Measurements from ENCODE around the gene MBLAC1.

Gene MBLAC1

DNA sequence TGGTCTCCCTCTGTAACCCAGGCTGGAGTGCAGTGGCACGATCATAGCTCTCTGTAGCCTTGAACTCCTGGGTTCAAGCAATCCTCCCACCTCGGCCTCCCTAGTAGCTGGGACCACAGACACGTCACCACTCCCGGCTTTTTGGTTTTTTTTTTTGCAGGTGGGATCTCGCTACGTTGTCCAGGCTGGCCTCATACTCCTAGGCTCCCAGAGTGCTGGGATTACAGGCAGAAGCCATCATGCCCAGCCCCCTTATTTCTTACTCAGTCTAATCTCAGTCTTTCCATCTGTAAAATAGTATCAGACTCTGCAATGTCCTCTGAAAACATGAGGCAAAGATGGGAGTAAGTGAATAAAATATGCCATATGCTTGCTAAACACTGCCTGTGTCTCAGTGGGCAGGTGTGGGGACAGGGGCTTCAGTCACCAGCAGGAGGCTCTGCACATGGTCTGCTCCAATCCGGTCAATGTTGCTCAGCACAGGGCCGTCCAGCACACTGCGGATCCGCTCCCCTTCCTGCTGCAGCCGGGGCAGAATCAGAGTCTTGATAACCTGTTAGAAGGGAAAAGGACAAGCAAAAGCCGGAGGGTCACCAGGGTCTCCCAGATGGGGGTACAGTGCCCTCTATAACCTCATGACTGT lies 17.1 kb upstream of the MBLAC1 start:
- Histone ChIP-seq H3K36me3 (ENCODE audit: insufficient read depth, low read length) (peaks cover 3% of the 10 kb centered on the region; the same call in 1 of the 2 replicates), H3K4me1 (ENCODE audit: control insufficient read depth, insufficient read depth, low read length, unreplicated experiment) (no peaks in the 10 kb centered on the region), H3K79me2 (ENCODE audit: control insufficient read depth, insufficient read depth, low read length, unreplicated experiment) (no peaks in the 10 kb centered on the region), H3K4me3 (ENCODE audit: low read depth, low read length) (no peak overlapping the region), H3K27me3 (ENCODE audit: insufficient read depth, low read length) (no peaks in the 10 kb centered on the region), H3K27ac (ENCODE audit: low read depth, low read length) (no peak overlapping the region), H2AFZ (ENCODE audit: low read length, unreplicated experiment) (no peak overlapping the region)

GRCh38 chr7:100111156-100111555 lies 15.6 kb upstream of the MBLAC1 start:
- Histone ChIP-seq H3K4me3 (ENCODE audit: low read depth, low read length) (no peak overlapping the region), H3K4me1 (ENCODE audit: control insufficient read depth, insufficient read depth, low read length, unreplicated experiment) (no peaks in the 10 kb centered on the region), H3K27me3 (ENCODE audit: insufficient read depth, low read length) (no peaks in the 10 kb centered on the region), H3K79me2 (ENCODE audit: control insufficient read depth, insufficient read depth, low read length, unreplicated experiment) (no peaks in the 10 kb centered on the region), H3K36me3 (ENCODE audit: insufficient read depth, low read length) (peaks cover 3% of the 10 kb centered on the region; the same call in 1 of the 2 replicates), H3K27ac (ENCODE audit: low read depth, low read length) (no peak overlapping the region), H2AFZ (ENCODE audit: low read length, unreplicated experiment) (no peak overlapping the region)

DNA sequence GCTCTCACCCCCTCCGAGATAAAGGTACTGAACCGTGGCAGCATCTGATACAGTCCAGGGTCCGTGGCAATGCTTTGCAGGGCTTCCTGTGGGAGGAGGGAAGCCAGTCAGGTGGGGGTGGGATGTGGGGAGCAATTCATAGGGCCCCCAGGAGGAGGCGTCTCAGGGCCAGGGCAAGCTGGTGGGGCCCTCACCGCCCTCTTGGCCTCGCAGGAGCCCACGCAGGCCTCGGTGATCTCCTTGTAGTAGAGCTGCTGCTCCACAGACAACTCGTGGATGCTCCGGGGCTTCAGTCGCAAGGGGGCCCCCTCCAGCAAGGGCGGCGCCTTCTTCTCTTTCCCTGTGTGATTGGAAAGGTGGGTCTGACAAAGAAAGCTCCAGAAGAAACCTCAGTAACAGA lies 14.9 kb upstream of the MBLAC1 start:
- H3K27me3 ChIP-seq (ENCODE audit: insufficient read depth, low read length) = no peaks in the 10 kb centered on the region
- H3K4me3 ChIP-seq (ENCODE audit: low read depth, low read length) = no peak overlapping the region
- H3K4me1 ChIP-seq (ENCODE audit: control insufficient read depth, insufficient read depth, low read length, unreplicated experiment) = no peaks in the 10 kb centered on the region
- no peaks in the 10 kb centered on the region for H3K79me2 ChIP-seq (ENCODE audit: control insufficient read depth, insufficient read depth, low read length, unreplicated experiment)
- H3K36me3 ChIP-seq (ENCODE audit: insufficient read depth, low read length) = peaks cover 3% of the 10 kb centered on the region; the same call in 1 of the 2 replicates
- H2AFZ ChIP-seq (ENCODE audit: low read length, unreplicated experiment) = no peak overlapping the region
- no peak overlapping the region for H3K27ac ChIP-seq (ENCODE audit: low read depth, low read length)

DNA sequence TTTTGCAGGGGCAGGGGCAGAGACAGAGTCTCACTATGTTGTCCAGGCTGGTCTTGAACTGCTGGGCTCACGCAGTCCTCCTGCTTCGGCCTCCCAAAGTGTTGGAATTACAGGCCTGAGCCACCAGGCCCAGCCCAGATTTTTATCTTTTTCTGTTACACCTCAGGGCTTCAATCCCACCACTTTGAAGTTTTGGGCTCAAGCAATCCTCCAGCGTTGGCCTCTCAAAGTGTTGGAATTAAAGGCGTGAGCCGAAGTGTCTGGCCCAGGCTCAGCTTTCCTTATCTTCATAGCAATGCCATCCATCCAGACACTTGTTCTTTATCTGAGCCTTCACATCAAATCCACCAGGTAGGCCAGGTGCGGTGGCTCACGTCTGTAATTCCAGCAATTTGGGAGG lies 11.7 kb upstream of the MBLAC1 start:
- no peaks in the 10 kb centered on the region for H3K27me3 ChIP-seq (ENCODE audit: insufficient read depth, low read length)
- H3K27ac ChIP-seq (ENCODE audit: low read depth, low read length) = no peak overlapping the region
- peaks cover 8% of the 10 kb centered on the region for H3K79me2 ChIP-seq (ENCODE audit: control insufficient read depth, insufficient read depth, low read length, unreplicated experiment)
- no peak overlapping the region for H2AFZ ChIP-seq (ENCODE audit: low read length, unreplicated experiment)
- H3K36me3 ChIP-seq (ENCODE audit: insufficient read depth, low read length) = peaks cover 3% of the 10 kb centered on the region; the same call in 1 of the 2 replicates
- no peak overlapping the region for H3K4me3 ChIP-seq (ENCODE audit: low read depth, low read length)
- H3K4me1 ChIP-seq (ENCODE audit: control insufficient read depth, insufficient read depth, low read length, unreplicated experiment) = no peaks in the 10 kb centered on the region

GRCh38 chr7:100118388-100119071 lies 8.2 kb upstream of the MBLAC1 start:
- peaks cover 6% of the 10 kb centered on the region for H3K4me1 ChIP-seq (ENCODE audit: control insufficient read depth, insufficient read depth, low read length, unreplicated experiment)
- no peaks in the 10 kb centered on the region for H3K27me3 ChIP-seq (ENCODE audit: insufficient read depth, low read length)
- H3K27ac ChIP-seq (ENCODE audit: low read depth, low read length) = no peak overlapping the region
- peaks cover 10% of the 10 kb centered on the region for H3K79me2 ChIP-seq (ENCODE audit: control insufficient read depth, insufficient read depth, low read length, unreplicated experiment)
- H3K4me3 ChIP-seq (ENCODE audit: low read depth, low read length) = peak overlapping the region; percentile 89
- peak overlapping the region; percentile 41 for H2AFZ ChIP-seq (ENCODE audit: low read length, unreplicated experiment)
- H3K36me3 ChIP-seq (ENCODE audit: insufficient read depth, low read length) = no peaks in the 10 kb centered on the region

DNA sequence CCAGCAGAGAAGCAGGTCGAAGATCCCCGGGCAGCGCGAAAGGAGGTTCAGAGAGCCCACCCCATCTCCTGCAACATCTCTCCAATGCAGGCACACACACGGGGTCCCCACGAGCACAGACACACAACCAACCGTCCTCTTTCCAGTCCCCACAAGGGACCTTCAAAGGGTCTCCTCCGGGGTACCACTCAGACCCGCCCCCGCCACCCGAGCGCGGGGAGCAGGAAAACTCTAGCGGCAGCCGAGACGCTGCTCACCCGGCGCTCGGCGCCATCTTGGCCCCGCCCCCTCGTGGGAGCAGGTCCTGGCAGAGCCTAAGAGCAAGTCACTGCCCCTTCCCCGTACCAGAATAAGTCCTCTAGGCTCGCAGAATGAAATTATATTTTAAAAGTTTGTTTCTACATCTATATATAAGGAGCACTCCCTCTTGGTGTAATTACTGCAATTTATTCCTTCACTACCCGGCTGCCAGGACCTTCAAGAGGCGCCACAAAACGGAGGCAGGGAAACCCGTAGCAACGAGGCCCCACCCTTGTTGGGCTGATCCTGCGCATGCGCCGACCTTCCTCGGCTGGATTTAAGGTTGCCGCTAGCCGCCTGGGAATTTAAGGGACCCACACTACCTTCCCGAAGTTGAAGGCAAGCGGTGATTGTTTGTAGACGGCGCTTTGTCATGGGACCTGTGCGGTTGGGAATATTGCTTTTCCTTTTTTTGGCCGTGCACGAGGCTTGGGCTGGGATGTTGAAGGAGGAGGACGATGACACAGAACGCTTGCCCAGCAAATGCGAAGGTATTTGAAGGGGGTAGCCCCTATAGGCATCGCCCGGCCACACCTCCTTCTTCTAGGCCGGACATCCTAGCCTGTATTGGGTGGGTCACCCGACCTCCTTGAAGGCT lies 7.4 kb upstream of the MBLAC1 start, which contains the start of the genes CNPY4 and TAF6:
TSS of gene CNPY4 (plus strand) at position 563 of the 898 bp plus-strand sequence. CDS start at position 674, 111 bp downstream.
TSS of gene TAF6 (minus strand) at position 287 of the 898 bp plus-strand sequence. CDS start 5,149 bp downstream, outside the sequence.
- Histone ChIP-seq H3K27ac (ENCODE audit: low read depth, low read length) (peak within 1 kb of the TSS; percentile 81), H3K4me3 (ENCODE audit: low read depth, low read length) (peak within 1 kb of the TSS; percentile 89), H3K27me3 (ENCODE audit: insufficient read depth, low read length) (no peaks in the 10 kb centered on the region), H3K79me2 (ENCODE audit: control insufficient read depth, insufficient read depth, low read length, unreplicated experiment) (peaks cover 10% of the 10 kb centered on the region), H3K4me1 (ENCODE audit: control insufficient read depth, insufficient read depth, low read length, unreplicated experiment) (peaks cover 6% of the 10 kb centered on the region), H3K36me3 (ENCODE audit: insufficient read depth, low read length) (no peaks in the 10 kb centered on the region), H2AFZ (ENCODE audit: low read length, unreplicated experiment) (peak within 1 kb of the TSS; percentile 83)

DNA sequence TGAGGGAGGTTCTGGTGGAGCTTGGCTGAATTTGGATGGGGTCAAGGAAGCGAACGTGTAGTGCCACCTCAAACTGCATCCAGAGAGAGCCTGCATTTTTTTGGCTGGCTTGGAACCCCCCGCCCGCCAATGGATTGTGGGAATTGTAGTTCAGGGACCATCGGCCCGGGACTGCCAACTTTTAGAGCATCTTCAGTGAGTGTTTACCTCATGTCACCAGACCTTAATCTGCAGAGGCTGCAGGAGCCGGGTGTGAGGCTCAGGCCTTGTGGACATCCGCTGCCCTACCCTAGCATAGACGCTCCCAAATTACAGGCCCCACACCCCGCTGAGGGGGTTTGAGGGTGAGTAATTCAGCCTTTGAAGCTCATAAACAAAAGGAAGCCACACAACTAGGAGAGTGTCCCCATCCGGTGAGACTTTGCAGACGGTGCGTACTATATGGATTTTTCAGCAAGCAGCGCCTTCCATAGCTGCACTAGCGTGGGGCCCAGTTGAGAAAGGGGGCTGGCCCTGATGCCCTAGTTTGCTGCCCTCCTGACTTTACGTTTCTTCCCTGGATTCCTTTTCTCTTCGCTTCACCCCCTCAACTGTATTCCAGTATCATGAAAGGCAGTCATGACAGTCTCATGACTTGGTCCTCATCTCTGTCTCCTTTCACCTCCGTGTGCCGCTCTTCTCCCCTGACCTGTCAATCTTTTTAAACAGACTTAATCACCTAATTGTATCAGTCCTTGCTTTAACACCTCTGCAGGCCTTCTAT lies 6.6 kb upstream of the MBLAC1 start:
- Histone ChIP-seq H2AFZ (ENCODE audit: low read length, unreplicated experiment) (peak overlapping the region; percentile 83), H3K27ac (ENCODE audit: low read depth, low read length) (peak overlapping the region; percentile 81), H3K79me2 (ENCODE audit: control insufficient read depth, insufficient read depth, low read length, unreplicated experiment) (peaks cover 10% of the 10 kb centered on the region), H3K4me1 (ENCODE audit: control insufficient read depth, insufficient read depth, low read length, unreplicated experiment) (peaks cover 6% of the 10 kb centered on the region), H3K27me3 (ENCODE audit: insufficient read depth, low read length) (no peaks in the 10 kb centered on the region), H3K36me3 (ENCODE audit: insufficient read depth, low read length) (no peaks in the 10 kb centered on the region), H3K4me3 (ENCODE audit: low read depth, low read length) (peak overlapping the region; percentile 89)

DNA sequence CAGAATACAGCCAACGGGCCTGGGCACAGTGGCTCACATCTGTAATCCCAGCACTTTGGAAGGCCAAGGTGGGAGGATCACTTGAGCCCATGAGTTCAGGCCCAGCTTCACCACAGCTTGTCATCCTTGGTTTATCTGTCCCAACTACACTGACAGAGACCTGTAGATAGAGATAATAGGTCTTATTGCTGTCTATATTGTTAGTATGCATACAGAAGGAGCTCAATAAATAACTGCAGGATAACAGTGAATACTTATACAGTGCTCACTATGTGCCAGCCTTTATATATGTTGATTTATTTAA lies 6.1 kb upstream of the MBLAC1 start:
- Histone ChIP-seq H3K4me1 (ENCODE audit: control insufficient read depth, insufficient read depth, low read length, unreplicated experiment) (peaks cover 11% of the 10 kb centered on the region), H2AFZ (ENCODE audit: low read length, unreplicated experiment) (no peak overlapping the region), H3K27ac (ENCODE audit: low read depth, low read length) (no peak overlapping the region), H3K4me3 (ENCODE audit: low read depth, low read length) (peak overlapping the region; percentile 89), H3K27me3 (ENCODE audit: insufficient read depth, low read length) (no peaks in the 10 kb centered on the region), H3K79me2 (ENCODE audit: control insufficient read depth, insufficient read depth, low read length, unreplicated experiment) (peaks cover 10% of the 10 kb centered on the region), H3K36me3 (ENCODE audit: insufficient read depth, low read length) (no peaks in the 10 kb centered on the region)

- Histone ChIP-seq H3K79me2 (ENCODE audit: control insufficient read depth, insufficient read depth, low read length, unreplicated experiment) (peaks cover 16% of the 10 kb centered on the region), H3K27ac (ENCODE audit: low read depth, low read length) (no peak overlapping the region), H3K27me3 (ENCODE audit: insufficient read depth, low read length) (no peaks in the 10 kb centered on the region), H3K36me3 (ENCODE audit: insufficient read depth, low read length) (no peaks in the 10 kb centered on the region), H2AFZ (ENCODE audit: low read length, unreplicated experiment) (no peak overlapping the region), H3K4me3 (ENCODE audit: low read depth, low read length) (no peak overlapping the region), H3K4me1 (ENCODE audit: control insufficient read depth, insufficient read depth, low read length, unreplicated experiment) (peaks cover 12% of the 10 kb centered on the region)
Observed at GRCh38 chr7:100122067-100122466, 4.7 kb upstream of the MBLAC1 start.

GRCh38 chr7:100122568-100122967 lies 4.2 kb upstream of the MBLAC1 start:
- Histone ChIP-seq H3K27ac (ENCODE audit: low read depth, low read length) (no peak overlapping the region), H3K79me2 (ENCODE audit: control insufficient read depth, insufficient read depth, low read length, unreplicated experiment) (peaks cover 16% of the 10 kb centered on the region), H3K36me3 (ENCODE audit: insufficient read depth, low read length) (no peaks in the 10 kb centered on the region), H3K4me1 (ENCODE audit: control insufficient read depth, insufficient read depth, low read length, unreplicated experiment) (peaks cover 12% of the 10 kb centered on the region), H2AFZ (ENCODE audit: low read length, unreplicated experiment) (no peak overlapping the region), H3K4me3 (ENCODE audit: low read depth, low read length) (no peak overlapping the region), H3K27me3 (ENCODE audit: insufficient read depth, low read length) (no peaks in the 10 kb centered on the region)
